Measurements from ENCODE around the gene C3orf20. TPM values are rescaled to one million over a fixed set of nuclear protein-coding genes. Genes with fewer than 3 reads are reported as not detected.

The C3orf20 gene
- total RNA-seq, 3 donors from 2014 or later, result 0.15 to 0.16 TPM; not detected in 1

DNA sequence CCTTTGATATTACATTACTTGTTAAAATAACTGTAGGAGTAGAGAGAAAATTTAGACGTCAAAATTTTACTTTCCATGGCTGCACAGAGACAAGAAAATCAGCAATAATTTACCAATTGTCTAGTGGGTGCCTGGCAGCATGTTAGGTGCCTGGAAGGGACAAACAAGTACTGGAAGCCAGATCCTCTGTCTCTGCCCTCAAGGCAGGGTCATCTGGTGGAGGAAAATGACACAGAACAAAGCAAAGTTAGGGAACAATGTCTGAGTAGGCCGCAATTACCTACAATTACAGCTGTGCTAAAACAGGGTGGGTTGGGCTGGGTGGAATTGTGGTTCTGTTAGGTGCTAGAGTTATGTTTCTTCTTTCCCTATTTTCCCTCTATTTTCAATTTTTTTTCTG is 16.0 kb upstream of the C3orf20 start:
- DNase-seq (ENCODE audit: low spot score in 2 of 2), result no peak
- TF ChIP-seq POLR2AphosphoS5 (IDR thresholded peaks at IDR 0.05) (no peak), POLR2A (IDR thresholded peaks at IDR 0.05) (no peak)
- TF ChIP-seq, protein P1, sequence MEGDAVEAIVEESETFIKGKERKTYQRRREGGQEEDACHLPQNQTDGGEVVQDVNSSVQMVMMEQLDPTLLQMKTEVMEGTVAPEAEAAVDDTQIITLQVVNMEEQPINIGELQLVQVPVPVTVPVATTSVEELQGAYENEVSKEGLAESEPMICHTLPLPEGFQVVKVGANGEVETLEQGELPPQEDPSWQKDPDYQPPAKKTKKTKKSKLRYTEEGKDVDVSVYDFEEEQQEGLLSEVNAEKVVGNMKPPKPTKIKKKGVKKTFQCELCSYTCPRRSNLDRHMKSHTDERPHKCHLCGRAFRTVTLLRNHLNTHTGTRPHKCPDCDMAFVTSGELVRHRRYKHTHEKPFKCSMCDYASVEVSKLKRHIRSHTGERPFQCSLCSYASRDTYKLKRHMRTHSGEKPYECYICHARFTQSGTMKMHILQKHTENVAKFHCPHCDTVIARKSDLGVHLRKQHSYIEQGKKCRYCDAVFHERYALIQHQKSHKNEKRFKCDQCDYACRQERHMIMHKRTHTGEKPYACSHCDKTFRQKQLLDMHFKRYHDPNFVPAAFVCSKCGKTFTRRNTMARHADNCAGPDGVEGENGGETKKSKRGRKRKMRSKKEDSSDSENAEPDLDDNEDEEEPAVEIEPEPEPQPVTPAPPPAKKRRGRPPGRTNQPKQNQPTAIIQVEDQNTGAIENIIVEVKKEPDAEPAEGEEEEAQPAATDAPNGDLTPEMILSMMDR (IDR thresholded peaks at IDR 0.05), result no peak
- H3K27me3 ChIP-seq, result no peaks in the 10 kb centered on the region
- intact Hi-C loops (cut with DNase I; ENCODE audit: low total_unique reads), result no loop called here
- no peaks in the 10 kb centered on the region for H3K9me3 ChIP-seq
- H3K27ac ChIP-seq, result no peak overlapping the region
- H3K36me3 ChIP-seq, result peaks cover 6% of the 10 kb centered on the region
- peaks cover 0 to under 1% of the 10 kb centered on the region in 2 donors for H3K4me1 ChIP-seq
- H3K4me3 ChIP-seq, result no peak overlapping the region

- intact Hi-C loops (cut with DNase I; ENCODE audit: low total_unique reads), result no loop called here
- peaks cover 15% of the 10 kb centered on the region for H3K36me3 ChIP-seq
- no peaks in the 10 kb centered on the region for H3K9me3 ChIP-seq
- no peaks in the 10 kb centered on the region for H3K4me1 ChIP-seq
- TF ChIP-seq POLR2A (IDR thresholded peaks at IDR 0.05) (no peak), POLR2AphosphoS5 (IDR thresholded peaks at IDR 0.05) (no peak)
- TF ChIP-seq, protein P1 (IDR thresholded peaks at IDR 0.05), result no peak
- no peaks in the 10 kb centered on the region for H3K27me3 ChIP-seq
- H3K27ac ChIP-seq, result no peak overlapping the region
- no peak overlapping the region for H3K4me3 ChIP-seq
- DNase-seq (ENCODE audit: low spot score in 2 of 2), result no peak
These were observed 14.0 kb upstream of the C3orf20 start for GRCh38 chr3:14660942-14661341.

DNA sequence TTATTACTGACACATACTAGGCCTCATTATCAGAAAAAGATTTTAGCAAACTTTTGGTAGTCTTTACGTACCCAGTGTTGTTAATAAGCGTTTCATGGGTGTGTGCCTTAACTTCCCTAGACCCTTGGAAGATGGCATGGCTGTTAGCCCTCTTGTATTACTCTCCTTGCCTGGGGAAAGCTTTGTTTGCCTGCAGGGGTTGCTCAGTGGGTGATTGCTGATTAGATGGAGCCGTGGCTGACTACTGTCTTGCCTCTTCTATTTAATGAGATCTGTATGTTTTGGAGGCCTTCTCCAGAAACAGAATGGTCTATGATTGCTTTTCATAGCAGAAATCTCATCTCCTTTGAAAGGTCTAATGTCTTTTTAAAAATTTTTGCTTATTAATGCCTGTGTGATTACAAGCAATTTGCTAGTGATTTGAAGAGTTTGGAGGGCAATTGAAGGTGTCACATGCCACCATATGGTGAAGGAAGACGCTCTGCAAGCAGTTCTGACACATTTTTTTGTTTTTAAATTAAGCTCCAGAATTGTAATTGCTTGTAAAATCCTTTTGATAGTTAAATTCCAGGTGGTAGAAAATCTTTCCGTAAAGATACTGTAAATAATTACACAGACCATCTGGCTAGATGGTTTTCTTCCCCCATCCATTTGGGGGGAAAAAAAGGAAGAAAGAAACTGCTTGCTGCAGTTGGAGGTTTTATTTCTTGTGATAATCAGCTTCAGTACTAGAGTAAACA is 11.4 kb upstream of the C3orf20 start:
- Histone ChIP-seq H3K27me3 (no peaks in the 10 kb centered on the region), H3K9me3 (no peaks in the 10 kb centered on the region), H3K27ac (no peak overlapping the region), H3K4me3 (no peak overlapping the region), H3K36me3 (peaks cover 25% of the 10 kb centered on the region), H3K4me1 (no peaks in the 10 kb centered on the region)
- TF ChIP-seq POLR2A (IDR thresholded peaks at IDR 0.05), result no peak
- TF ChIP-seq, protein P1 (IDR thresholded peaks at IDR 0.05), result no peak
- no peak for TF ChIP-seq POLR2AphosphoS5 (IDR thresholded peaks at IDR 0.05)
- intact Hi-C loops (cut with DNase I; ENCODE audit: low total_unique reads), result no loop called here
- DNase-seq (ENCODE audit: low spot score in 2 of 2), result no peak

DNA sequence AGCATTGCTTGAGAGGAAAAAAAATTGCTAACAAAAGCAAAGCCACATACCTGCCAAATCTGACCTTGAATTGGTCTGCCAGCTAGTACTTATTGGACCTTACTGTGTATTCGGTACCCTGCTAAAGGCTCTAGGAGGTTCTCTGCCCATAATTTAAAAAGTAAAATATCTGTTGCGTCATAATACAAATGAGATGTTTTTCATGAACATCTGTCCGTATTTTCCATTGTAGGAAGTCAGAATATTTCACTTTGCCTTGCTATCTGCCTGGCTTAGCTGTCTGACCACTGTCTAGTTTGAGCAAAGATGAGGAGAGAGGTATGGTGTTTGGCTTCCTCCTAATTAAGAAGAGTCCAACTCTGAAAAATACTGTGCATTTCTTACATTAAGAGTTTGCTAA is 10.8 kb upstream of the C3orf20 start:
- Histone ChIP-seq H3K4me1 (no peaks in the 10 kb centered on the region), H3K36me3 (peaks cover 25% of the 10 kb centered on the region), H3K27ac (no peak overlapping the region), H3K27me3 (no peaks in the 10 kb centered on the region), H3K9me3 (no peaks in the 10 kb centered on the region), H3K4me3 (no peak overlapping the region)
- DNase-seq (ENCODE audit: low spot score in 2 of 2), result no peak
- intact Hi-C loops (cut with DNase I; ENCODE audit: low total_unique reads), result no loop called here
- TF ChIP-seq POLR2A (IDR thresholded peaks at IDR 0.05), result no peak

DNA sequence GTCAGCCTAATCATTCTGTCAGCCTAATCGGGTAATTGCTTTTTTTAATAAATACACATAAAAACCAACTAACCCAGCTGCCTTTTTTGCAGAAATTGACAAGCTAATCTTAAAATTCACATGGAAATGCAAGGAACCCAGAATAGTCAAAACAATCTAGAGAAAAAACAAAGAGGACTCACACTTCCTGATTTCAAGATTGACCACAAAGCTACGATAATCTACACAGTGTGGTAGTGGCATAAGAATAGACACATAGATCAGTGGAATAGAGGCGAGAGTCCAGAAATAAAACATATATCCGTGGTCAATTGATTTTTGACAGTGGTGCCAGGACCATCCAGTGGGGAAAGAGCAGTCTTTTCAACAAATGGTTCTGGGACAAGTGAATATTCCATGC is 2.4 kb upstream of the C3orf20 start:
- Histone ChIP-seq H3K4me1 (no peaks in the 10 kb centered on the region), H3K27me3 (no peaks in the 10 kb centered on the region), H3K9me3 (no peaks in the 10 kb centered on the region), H3K36me3 (peaks cover 21% of the 10 kb centered on the region), H3K4me3 (no peak overlapping the region), H3K27ac (no peak overlapping the region)
- TF ChIP-seq POLR2AphosphoS5 (IDR thresholded peaks at IDR 0.05) (no peak), POLR2A (IDR thresholded peaks at IDR 0.05) (no peak)
- TF ChIP-seq, protein P1 (IDR thresholded peaks at IDR 0.05), result no peak
- intact Hi-C loops (cut with DNase I; ENCODE audit: low total_unique reads), result no loop called here
- DNase-seq (ENCODE audit: low spot score in 2 of 2), result no peak
